ENCODE results near the gene TAF13. TPM values are rescaled to one million over a fixed set of nuclear protein-coding genes. Genes with fewer than 3 reads are reported as not detected.
A peak's percentile ranks its signal among the peaks of the same experiment; 100 is the strongest.

TAF13 gene
- total and polyA plus RNA-seq, 2 of the 4 experiments (the other 2 are of a cell fraction) = 13.1 to 42.5 TPM

DNA sequence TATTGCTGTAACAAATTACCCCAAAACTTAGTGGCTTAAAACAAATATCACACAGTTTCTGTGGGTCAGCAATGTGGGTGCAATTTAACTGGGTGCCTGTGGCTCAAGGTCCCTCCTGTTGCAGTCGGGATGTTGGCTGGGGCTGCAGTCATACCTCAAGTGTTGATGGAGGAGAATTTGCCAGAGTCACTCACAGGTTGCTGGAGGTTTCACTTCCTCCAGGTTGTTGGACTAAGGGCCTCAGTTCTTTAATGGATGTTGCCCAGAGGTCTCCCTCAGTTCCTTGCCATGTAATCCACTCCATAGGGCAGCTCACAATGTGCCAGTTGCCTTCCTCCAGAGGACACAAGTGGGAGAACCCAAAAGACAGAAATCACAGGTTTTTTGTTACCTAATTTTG lies 2.5 kb upstream of the TAF13 start:
- H3K4ac ChIP-seq (ENCODE audit: low read depth, low read length) = no peak overlapping the region
- H3K4me2 ChIP-seq (ENCODE audit: low read depth, low read length) = no peak overlapping the region
- H4K91ac ChIP-seq (ENCODE audit: insufficient read depth, low read depth, low read length) = no peak overlapping the region
- H3K9me1 ChIP-seq (ENCODE audit: insufficient read depth, low read length) = no peaks in the 10 kb centered on the region
- no peak for TF ChIP-seq RFX5 (IDR thresholded peaks at IDR 0.05; ENCODE audit: low read depth, low read length)
- TF ChIP-seq, protein P1, sequence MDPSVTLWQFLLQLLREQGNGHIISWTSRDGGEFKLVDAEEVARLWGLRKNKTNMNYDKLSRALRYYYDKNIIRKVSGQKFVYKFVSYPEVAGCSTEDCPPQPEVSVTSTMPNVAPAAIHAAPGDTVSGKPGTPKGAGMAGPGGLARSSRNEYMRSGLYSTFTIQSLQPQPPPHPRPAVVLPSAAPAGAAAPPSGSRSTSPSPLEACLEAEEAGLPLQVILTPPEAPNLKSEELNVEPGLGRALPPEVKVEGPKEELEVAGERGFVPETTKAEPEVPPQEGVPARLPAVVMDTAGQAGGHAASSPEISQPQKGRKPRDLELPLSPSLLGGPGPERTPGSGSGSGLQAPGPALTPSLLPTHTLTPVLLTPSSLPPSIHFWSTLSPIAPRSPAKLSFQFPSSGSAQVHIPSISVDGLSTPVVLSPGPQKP (IDR thresholded peaks at IDR 0.05; ENCODE audit: borderline replicate concordance, low read depth, low read length) = no peak
- TF ChIP-seq, protein P2, sequence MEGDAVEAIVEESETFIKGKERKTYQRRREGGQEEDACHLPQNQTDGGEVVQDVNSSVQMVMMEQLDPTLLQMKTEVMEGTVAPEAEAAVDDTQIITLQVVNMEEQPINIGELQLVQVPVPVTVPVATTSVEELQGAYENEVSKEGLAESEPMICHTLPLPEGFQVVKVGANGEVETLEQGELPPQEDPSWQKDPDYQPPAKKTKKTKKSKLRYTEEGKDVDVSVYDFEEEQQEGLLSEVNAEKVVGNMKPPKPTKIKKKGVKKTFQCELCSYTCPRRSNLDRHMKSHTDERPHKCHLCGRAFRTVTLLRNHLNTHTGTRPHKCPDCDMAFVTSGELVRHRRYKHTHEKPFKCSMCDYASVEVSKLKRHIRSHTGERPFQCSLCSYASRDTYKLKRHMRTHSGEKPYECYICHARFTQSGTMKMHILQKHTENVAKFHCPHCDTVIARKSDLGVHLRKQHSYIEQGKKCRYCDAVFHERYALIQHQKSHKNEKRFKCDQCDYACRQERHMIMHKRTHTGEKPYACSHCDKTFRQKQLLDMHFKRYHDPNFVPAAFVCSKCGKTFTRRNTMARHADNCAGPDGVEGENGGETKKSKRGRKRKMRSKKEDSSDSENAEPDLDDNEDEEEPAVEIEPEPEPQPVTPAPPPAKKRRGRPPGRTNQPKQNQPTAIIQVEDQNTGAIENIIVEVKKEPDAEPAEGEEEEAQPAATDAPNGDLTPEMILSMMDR (conservative IDR thresholded peaks at IDR 0.05; ENCODE audit: low read depth, low read length) = no peak
- no peak for TF ChIP-seq FOS (IDR thresholded peaks at IDR 0.05; ENCODE audit: low read depth, low read length)
- H2BK5ac ChIP-seq (ENCODE audit: low read depth, low read length, poor library complexity, severe bottlenecking) = no peak overlapping the region
- H3K4me3 ChIP-seq (ENCODE audit: insufficient read depth, low read depth, low read length) = no peak overlapping the region
- H3K9me3 ChIP-seq (ENCODE audit: control insufficient read depth, insufficient read depth, low read length) = no peaks in the 10 kb centered on the region
- no peak overlapping the region for H2BK120ac ChIP-seq (ENCODE audit: low read depth, low read length)
- H4K5ac ChIP-seq (ENCODE audit: low read depth, low read length) = no peak overlapping the region
- H3K18ac ChIP-seq (ENCODE audit: low read depth, low read length) = no peak overlapping the region
- no peaks in the 10 kb centered on the region; the same call in 1 of the 2 replicates for H4K20me1 ChIP-seq (ENCODE audit: insufficient read depth, low read length)
- ChIA-PET POLR2A (ENCODE audit: unreplicated experiment) (no interaction called here), CTCF (no interaction called here)
- ATAC-seq (ENCODE audit: low read depth) = no peak
- no TSS peak for BruUV-seq (replicated peaks)
- no peak overlapping the region for H2AK9ac ChIP-seq (replicated peaks; ENCODE audit: low read depth, low read length, poor library complexity)
- H2AK5ac ChIP-seq (ENCODE audit: low read depth, low read length) = no peak overlapping the region
- intact Hi-C loops (cut with micrococcal nuclease) = no loop called here
- WGBS, 2 experiments (ENCODE audit: extremely low coverage in 2 of 2, insufficient read length in 1 of 2) = no CpG with 5 or more reads among the region's 1 CpG
- H2BK20ac ChIP-seq (ENCODE audit: low read depth, low read length) = no peak overlapping the region
- DNase-seq = no peak
- peaks cover 3 to 4% of the 10 kb centered on the region in 2 experiments; a peak in 3 of 4 replicates for H3K79me1 ChIP-seq (ENCODE audit: low read depth in 1 of 2, low read length in 2 of 2)
- no peak overlapping the region for H3K27ac ChIP-seq (ENCODE audit: insufficient read depth, low read length)
- dilution Hi-C loops (cut with HindIII; ENCODE audit: low sequenced_read_pairs, unreplicated experiment) = no loop called here
- peaks cover 2% of the 10 kb centered on the region; the same call in 1 of the 2 replicates for H3K36me3 ChIP-seq (ENCODE audit: control insufficient read depth, insufficient read depth, low read length)
- 0 out of 4 replicates have a peak overlapping the region, but pooled peaks of 1 of the 2 experiments have one; percentile 3 for H4K8ac ChIP-seq (ENCODE audit: low read depth in 2 of 2, low read length in 2 of 2)
- H3K27me3 ChIP-seq (ENCODE audit: control insufficient read depth, insufficient read depth, low read length) = no peaks in the 10 kb centered on the region
- no peak overlapping the region for H3K9ac ChIP-seq (ENCODE audit: low read depth, low read length)
- no peak overlapping the region for H2BK15ac ChIP-seq (ENCODE audit: low read depth, low read length)
- no peak overlapping the region for H3K14ac ChIP-seq (replicated peaks; ENCODE audit: low read depth, low read length)
- in situ Hi-C loops (cut with MboI; ENCODE audit: low sequenced_read_pairs) = no loop called here
- H3K4me1 ChIP-seq (ENCODE audit: control insufficient read depth, insufficient read depth, low read length) = no peaks in the 10 kb centered on the region
- 0 out of 2 replicates have a peak overlapping the region, but pooled peaks have one; percentile 28 for H3K23ac ChIP-seq (ENCODE audit: low read depth, low read length)
- H3K56ac ChIP-seq (ENCODE audit: extremely low read depth, insufficient read depth, low read length) = no peak overlapping the region
- H2AFZ ChIP-seq (replicated peaks; ENCODE audit: low read length, poor library complexity) = no peak overlapping the region

Measured in IMR-90 (cell line).